ENCODE measurements around the gene ROBO3.

Gene ROBO3

GRCh38 chr11:124890151-124890550, 24.9 kb downstream of the ROBO3 start:
- Histone ChIP-seq H3K4me3 (ENCODE audit: low read depth in 1 of 2, low read length in 2 of 2) (no peak overlapping the region), H4K20me1 (ENCODE audit: insufficient read depth, low read length) (no peaks in the 10 kb centered on the region), H3K4me2 (ENCODE audit: insufficient read depth, low read length) (no peak overlapping the region), H3K9ac (ENCODE audit: low read depth, low read length) (no peak overlapping the region), H2AFZ (ENCODE audit: low read depth, low read length) (no peak overlapping the region), H3K27ac (ENCODE audit: low read length) (no peak overlapping the region), H3K27me3 (ENCODE audit: insufficient read depth, low read length, poor library complexity) (peaks cover 10% of the 10 kb centered on the region), H3K36me3 (ENCODE audit: insufficient read depth, low read length) (no peaks in the 10 kb centered on the region), H3K9me3 (ENCODE audit: insufficient read depth, low read length, severe bottlenecking) (no peaks in the 10 kb centered on the region), H3K79me2 (ENCODE audit: insufficient read depth, low read length) (no peaks in the 10 kb centered on the region), H3K4me1 (ENCODE audit: insufficient read depth, low read length) (no peaks in the 10 kb centered on the region)
- DNase-seq: no peak
- ATAC-seq (ENCODE audit: insufficient read depth, low read depth): no peak
- no peak for TF ChIP-seq CTCF (IDR thresholded peaks at IDR 0.05; ENCODE audit: borderline replicate concordance, extremely low read depth, low read length, poor library complexity, severe bottlenecking)

GRCh38 chr11:124890683-124891372, 25.6 kb downstream of the ROBO3 start:
- peaks cover 10% of the 10 kb centered on the region for H3K27me3 ChIP-seq (ENCODE audit: insufficient read depth, low read length, poor library complexity)
- TF ChIP-seq CTCF (IDR thresholded peaks at IDR 0.05; ENCODE audit: borderline replicate concordance, extremely low read depth, low read length, poor library complexity, severe bottlenecking): no peak
- no peak for TF ChIP-seq EZH2 (IDR thresholded peaks at IDR 0.05; ENCODE audit: borderline replicate concordance, low read depth, low read length, severe bottlenecking)

GRCh38 chr11:124891373-124891861, 26.2 kb downstream of the ROBO3 start:
- H4K20me1 ChIP-seq (ENCODE audit: insufficient read depth, low read length): no peaks in the 10 kb centered on the region
- TF ChIP-seq EZH2 (IDR thresholded peaks at IDR 0.05; ENCODE audit: borderline replicate concordance, low read depth, low read length, severe bottlenecking) (no peak), CTCF (IDR thresholded peaks at IDR 0.05; ENCODE audit: borderline replicate concordance, extremely low read depth, low read length, poor library complexity, severe bottlenecking) (no peak)
- no peaks in the 10 kb centered on the region for H3K36me3 ChIP-seq (ENCODE audit: insufficient read depth, low read length)
- DNase-seq (no peak), ATAC-seq (ENCODE audit: insufficient read depth, low read depth) (no peak)
- no peak overlapping the region for H3K27ac ChIP-seq (ENCODE audit: low read length)
- no peaks in the 10 kb centered on the region for H3K79me2 ChIP-seq (ENCODE audit: insufficient read depth, low read length)
- no peak overlapping the region for H3K4me3 ChIP-seq (ENCODE audit: low read depth in 1 of 2, low read length in 2 of 2)
- no peaks in the 10 kb centered on the region for H3K4me1 ChIP-seq (ENCODE audit: insufficient read depth, low read length)
- no peak overlapping the region for H3K4me2 ChIP-seq (ENCODE audit: insufficient read depth, low read length)
- peaks cover 10% of the 10 kb centered on the region for H3K27me3 ChIP-seq (ENCODE audit: insufficient read depth, low read length, poor library complexity)
- H3K9ac ChIP-seq (ENCODE audit: low read depth, low read length): no peak overlapping the region
- H3K9me3 ChIP-seq (ENCODE audit: insufficient read depth, low read length, severe bottlenecking): no peaks in the 10 kb centered on the region
- H2AFZ ChIP-seq (ENCODE audit: low read depth, low read length): no peak overlapping the region

More at GRCh38 chr11:124890683-124891372, 25.6 kb downstream of the ROBO3 start:
- H3K9me3 ChIP-seq (ENCODE audit: insufficient read depth, low read length, severe bottlenecking): no peaks in the 10 kb centered on the region
- DNase-seq (no peak), ATAC-seq (ENCODE audit: insufficient read depth, low read depth) (no peak)
- no peak overlapping the region for H3K4me3 ChIP-seq (ENCODE audit: low read depth in 1 of 2, low read length in 2 of 2)
- no peaks in the 10 kb centered on the region for H3K4me1 ChIP-seq (ENCODE audit: insufficient read depth, low read length)
- no peak overlapping the region for H3K27ac ChIP-seq (ENCODE audit: low read length)
- no peak overlapping the region for H3K9ac ChIP-seq (ENCODE audit: low read depth, low read length)
- H3K4me2 ChIP-seq (ENCODE audit: insufficient read depth, low read length): no peak overlapping the region
- H3K79me2 ChIP-seq (ENCODE audit: insufficient read depth, low read length): no peaks in the 10 kb centered on the region
- H3K36me3 ChIP-seq (ENCODE audit: insufficient read depth, low read length): no peaks in the 10 kb centered on the region
- no peak overlapping the region for H2AFZ ChIP-seq (ENCODE audit: low read depth, low read length)
- no peaks in the 10 kb centered on the region for H4K20me1 ChIP-seq (ENCODE audit: insufficient read depth, low read length)

Data from DND-41 (cell line).